Esophagus (tissue), 2 donors: ENCODE results near the gene SMIM44. TPM values are rescaled to one million over a fixed set of nuclear protein-coding genes. Genes with fewer than 3 reads are reported as not detected.
"Not testable (repeated sequence)": the region's sequence is repeated elsewhere in the genome, so short reads cannot be mapped to it uniquely, and the experiment has no call there.

Source experiments
- H3K27ac ChIP-seq, 2 donors: one replicate each; pipeline ENCODE4 v1.5.1; 2013; ENCODE audit warnings: low read depth in 2 of 2, mild to moderate bottlenecking in 2 of 2, inconsistent platforms in 1 of 2, low read length in 1 of 2, moderate library complexity in 1 of 2
- H3K27me3 ChIP-seq, 2 donors: one replicate each; pipeline ENCODE4 v1.6.1; 2013; ENCODE audit warnings: low read length in 2 of 2, control low read depth in 1 of 2, mild to moderate bottlenecking in 1 of 2; ENCODE audit not compliant: insufficient read depth in 2 of 2, control insufficient read depth in 1 of 2
- H3K36me3 ChIP-seq, 2 donors: one replicate each; pipeline ENCODE4 v1.6.1; 2013; ENCODE audit warnings: low read length in 1 of 2; ENCODE audit not compliant: control insufficient read depth in 2 of 2, insufficient read depth in 2 of 2
- H3K4me1 ChIP-seq, 2 donors: one replicate each; pipeline ENCODE4 v1.6.1; 2013; ENCODE audit warnings: low read length in 1 of 2; ENCODE audit not compliant: control insufficient read depth in 2 of 2, insufficient read depth in 2 of 2
- H3K4me3 ChIP-seq, 2 donors: one replicate each; pipeline ENCODE4 v1.5.1; 2013; ENCODE audit warnings: low read length in 2 of 2, mild to moderate bottlenecking in 2 of 2, low read depth in 1 of 2, moderate library complexity in 1 of 2
- H3K9me3 ChIP-seq, 2 donors: one replicate each; pipeline ENCODE4 v1.6.1; 2013; ENCODE audit warnings: mild to moderate bottlenecking in 2 of 2, low read depth in 1 of 2, low read length in 1 of 2, moderate library complexity in 1 of 2; ENCODE audit not compliant: control insufficient read depth in 2 of 2, insufficient read depth in 1 of 2
- WGBS, 2 donors: extraction: QIAGEN DNeasy Blood & Tissue Kit; methylation state at CpG; one replicate each; pipeline ENCODE4 v1.1.7; 2013; 5-methylcytosine and 5-hydroxymethylcytosine counted together
- polyA plus RNA-seq, 2 donors: library from polyadenylated mRNA; stranded (reverse); fragments of 200-250 nt; gene quantifications; one replicate each; pipeline ENCODE4 v1.2.3, GENCODE V29; 2013
- donor health status: healthy with polysubstance abuse.
- donor health status: Bipolar disorder and iron deficiency.

SMIM44 gene
- polyA plus RNA-seq, 2 donors = not detected

DNA sequence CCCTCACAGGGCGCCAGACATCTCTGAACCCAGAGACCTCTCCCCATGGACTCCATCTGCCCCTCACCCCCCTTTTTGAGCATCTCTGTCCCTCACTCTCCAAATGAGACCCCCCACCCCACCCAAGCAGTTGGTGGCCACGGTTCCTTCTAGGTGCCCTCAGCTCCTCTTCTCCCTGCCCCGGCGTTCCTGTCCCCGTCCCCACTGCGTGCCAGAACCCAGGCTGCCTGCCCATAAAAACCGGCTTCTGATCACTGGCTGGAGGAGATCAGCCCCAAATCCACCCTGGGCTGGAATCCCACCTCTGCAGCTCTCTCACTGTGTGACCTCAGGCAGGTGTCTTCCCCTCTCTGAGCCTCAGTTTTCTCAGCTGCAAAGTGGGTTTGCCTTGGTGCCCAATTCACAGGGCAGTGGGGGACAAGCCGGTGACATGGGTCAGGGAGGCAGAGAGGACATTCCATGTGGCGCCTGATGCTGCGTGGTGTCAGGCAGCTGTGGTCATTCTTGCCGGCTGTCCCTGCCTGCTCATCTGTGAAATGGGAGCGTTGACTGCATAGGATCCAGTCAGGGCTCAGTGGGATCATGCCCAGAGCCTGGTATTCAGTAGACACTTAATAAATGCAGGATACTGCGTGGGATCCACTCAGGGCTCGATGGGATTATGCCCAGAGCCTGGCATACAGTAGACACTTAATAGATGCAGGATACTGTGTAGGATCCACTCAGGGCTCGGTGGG, 28.4 kb downstream of the SMIM44 start:
- no peaks in the 10 kb centered on the region for H3K27me3 ChIP-seq
- no peak overlapping the region for H3K27ac ChIP-seq
- H3K4me3 ChIP-seq = no peak overlapping the region
- peaks cover 2 to 6% of the 10 kb centered on the region in 2 donors for H3K4me1 ChIP-seq
- no peaks in the 10 kb centered on the region for H3K9me3 ChIP-seq
- H3K36me3 ChIP-seq = peaks cover 5 to 61% of the 10 kb centered on the region in 2 donors
- WGBS, 2 donors = 93 to 94% methylated on average over 15 of the region's 15 CpGs

- Histone ChIP-seq H3K36me3 (peaks cover 5 to 56% of the 10 kb centered on the region in 2 donors), H3K9me3 (no peaks in the 10 kb centered on the region), H3K27ac (no peak overlapping the region), H3K4me3 (no peak overlapping the region), H3K4me1 (no peaks in the 10 kb centered on the region), H3K27me3 (no peaks in the 10 kb centered on the region)
- 83 to 85% methylated on average over 25 of the region's 25 CpGs for WGBS, 2 donors
These were observed 29.4 kb downstream of the SMIM44 start for GRCh38 chr19:3453840-3454239.

- not testable (repeated sequence) for H3K27ac ChIP-seq, H3K4me3 ChIP-seq, H3K4me1 ChIP-seq, H3K27me3 ChIP-seq, H3K9me3 ChIP-seq
- 96 to 98% methylated on average over 10 of the region's 10 CpGs for WGBS, 2 donors
- H3K36me3 ChIP-seq = peaks cover 5 to 60% of the 10 kb centered on the region in 2 donors
These were observed 30.4 kb downstream of the SMIM44 start for GRCh38 chr19:3452942-3453214.

GRCh38 chr19:3452171-3452941, 30.9 kb downstream of the SMIM44 start:
- Histone ChIP-seq H3K27ac (no peak overlapping the region), H3K4me3 (no peak overlapping the region), H3K9me3 (no peaks in the 10 kb centered on the region), H3K27me3 (no peaks in the 10 kb centered on the region), H3K36me3 (peaks cover 5 to 61% of the 10 kb centered on the region in 2 donors), H3K4me1 (no peaks in the 10 kb centered on the region)
- WGBS, 2 donors = 92 to 93% methylated on average over 38 of the region's 38 CpGs

- WGBS, 2 donors = 73 to 75% methylated on average over 10 of the region's 10 CpGs
- H3K36me3 ChIP-seq = peaks cover 5 to 53% of the 10 kb centered on the region in 2 donors
- no peaks in the 10 kb centered on the region for H3K9me3 ChIP-seq
- H3K4me1 ChIP-seq = no peaks in the 10 kb centered on the region
- no peak overlapping the region for H3K4me3 ChIP-seq
- H3K27ac ChIP-seq = peak overlapping the region; percentile 43 to 45
- H3K27me3 ChIP-seq = no peaks in the 10 kb centered on the region
These were observed 31.8 kb downstream of the SMIM44 start for GRCh38 chr19:3451451-3451866.

DNA sequence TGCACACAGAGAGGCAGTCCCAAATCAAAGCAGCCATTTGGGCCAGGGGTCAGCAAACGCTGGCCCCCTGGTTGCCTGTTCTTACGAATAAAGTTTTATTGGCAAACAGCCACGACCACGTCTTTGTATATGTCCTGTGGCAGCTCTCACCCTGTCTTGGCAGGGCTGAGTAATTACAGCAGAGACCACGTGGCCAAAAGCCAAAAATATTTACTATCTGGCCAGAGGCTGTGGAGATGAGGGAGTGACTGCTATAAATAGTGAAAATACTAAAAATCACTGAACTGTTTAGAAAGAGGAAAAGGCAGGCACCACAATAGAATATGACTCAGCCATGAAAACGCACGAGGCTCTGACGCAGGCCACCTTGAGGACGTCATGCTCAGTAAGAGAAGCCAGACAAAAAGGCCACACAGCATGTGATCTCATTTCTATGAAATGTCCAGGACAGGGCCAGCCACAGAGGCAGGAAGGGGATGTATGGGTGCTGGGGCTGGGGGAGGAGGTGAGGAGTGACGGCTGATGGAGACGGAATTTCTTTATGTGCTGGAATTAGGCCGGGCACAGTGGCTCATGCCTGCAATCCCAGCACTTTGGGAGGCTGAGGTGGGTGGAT, 32.3 kb downstream of the SMIM44 start:
- Histone ChIP-seq H3K27me3 (no peaks in the 10 kb centered on the region), H3K9me3 (no peaks in the 10 kb centered on the region), H3K36me3 (peaks cover 5 to 54% of the 10 kb centered on the region in 2 donors), H3K4me3 (no peak overlapping the region), H3K27ac (peak overlapping the region; percentile 45 to 69), H3K4me1 (no peaks in the 10 kb centered on the region)
- 30 to 42% methylated on average over 12 of the region's 12 CpGs for WGBS, 2 donors

- H3K27me3 ChIP-seq = no peaks in the 10 kb centered on the region
- WGBS, 2 donors = 92 to 93% methylated on average over 26 to 28 of the region's 28 CpGs
- H3K9me3 ChIP-seq = no peaks in the 10 kb centered on the region
- peak overlapping the region in 1 of 2 donors; percentile 14 for H3K27ac ChIP-seq
- no peak overlapping the region for H3K4me3 ChIP-seq
- H3K4me1 ChIP-seq = peaks cover 0 to 2% of the 10 kb centered on the region in 2 donors
- peaks cover 12 to 52% of the 10 kb centered on the region in 2 donors for H3K36me3 ChIP-seq
These were observed 34.5 kb downstream of the SMIM44 start for GRCh38 chr19:3448616-3449334.

GRCh38 chr19:3446657-3447056, 36.6 kb downstream of the SMIM44 start:
- not testable (repeated sequence) for H3K4me1 ChIP-seq

DNA sequence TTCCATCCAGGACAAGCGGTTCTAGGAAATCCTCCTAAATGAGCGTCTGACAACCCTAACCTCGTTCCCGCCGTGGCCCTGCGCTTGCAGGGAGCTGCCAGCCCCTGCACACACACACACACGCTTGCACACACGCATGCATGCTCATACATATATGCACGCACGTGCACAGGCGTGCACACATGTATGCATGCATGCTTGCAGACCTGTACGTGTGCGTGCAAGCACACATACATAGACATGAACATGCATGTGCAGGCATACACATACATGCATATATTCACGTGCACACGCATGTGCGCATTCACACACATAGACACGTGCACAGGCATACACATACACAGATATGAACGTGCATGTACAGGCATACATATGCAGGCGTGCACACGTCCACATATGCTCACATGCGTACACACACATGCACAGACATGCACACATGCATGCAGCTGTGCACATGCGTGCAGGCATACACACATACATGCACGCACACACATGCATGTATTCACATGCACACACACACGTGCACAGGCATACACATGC, 38.5 kb downstream of the SMIM44 start:
- peaks cover 6 to 48% of the 10 kb centered on the region in 2 donors for H3K36me3 ChIP-seq
- no peaks in the 10 kb centered on the region for H3K9me3 ChIP-seq
- H3K4me3 ChIP-seq = no peak overlapping the region
- 71 to 74% methylated on average over 24 of the region's 24 CpGs for WGBS, 2 donors
- H3K27me3 ChIP-seq = no peaks in the 10 kb centered on the region
- no peak overlapping the region for H3K27ac ChIP-seq
- H3K4me1 ChIP-seq = peaks cover 0 to 5% of the 10 kb centered on the region in 2 donors

More at GRCh38 chr19:3446657-3447056, 36.6 kb downstream of the SMIM44 start:
- not testable (repeated sequence) for H3K4me3 ChIP-seq, H3K9me3 ChIP-seq, H3K27me3 ChIP-seq, H3K27ac ChIP-seq
- 94 to 99% methylated on average over 4 of the region's 4 CpGs for WGBS, 2 donors
- peaks cover 6 to 45% of the 10 kb centered on the region in 2 donors for H3K36me3 ChIP-seq
